Occipital lobe (tissue), 2 donors: ENCODE results near the gene PAFAH2. TPM values are rescaled to one million over a fixed set of nuclear protein-coding genes. Genes with fewer than 3 reads are reported as not detected.
A peak's percentile ranks its signal among the peaks of the same experiment; 100 is the strongest.

ENCODE experiments used
- DNase-seq: peaks from one replicate; lab custom pipeline; 2025; lab: John Stamatoyannopoulos, UW
- total RNA-seq: library from RNA; depleted of rRNA; stranded (reverse); fragments of >200 nt; gene quantifications from one replicate; pipeline ENCODE4 v1.2.3, GENCODE V29; 2014

Gene PAFAH2
- total RNA-seq, 1 donor from 2014 or later = 1.9 TPM

DNA sequence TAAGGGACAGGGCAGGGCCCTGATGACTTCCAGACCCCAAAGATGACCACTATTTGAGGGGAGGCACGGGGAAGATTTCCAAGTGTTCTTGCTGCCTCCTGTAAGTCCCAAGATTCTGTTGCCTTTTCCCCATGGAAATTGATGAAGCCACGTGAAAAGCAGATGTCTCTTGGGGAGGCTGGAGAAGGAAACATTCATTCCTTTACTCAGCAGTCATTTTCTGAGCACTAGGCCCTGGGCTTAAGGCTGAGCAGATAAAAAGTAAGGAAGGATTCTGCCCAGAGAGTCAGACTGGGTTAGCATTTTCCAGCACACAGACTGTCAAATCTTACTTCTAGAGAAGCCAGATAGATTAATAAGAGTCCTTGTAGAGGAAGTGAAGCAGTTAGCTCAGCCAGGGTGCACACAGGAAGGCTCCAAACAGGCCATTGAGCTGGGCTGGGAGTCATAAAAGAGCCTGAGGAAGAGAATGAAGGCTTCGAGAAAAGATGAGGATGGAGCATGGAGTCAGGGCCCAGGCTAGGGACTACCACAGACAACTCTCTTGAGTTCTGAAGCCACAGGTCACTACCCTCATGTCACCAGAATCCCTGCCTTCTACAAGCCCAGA, 33.9 kb upstream of the PAFAH2 start:
- DNase-seq = no peak

DNA sequence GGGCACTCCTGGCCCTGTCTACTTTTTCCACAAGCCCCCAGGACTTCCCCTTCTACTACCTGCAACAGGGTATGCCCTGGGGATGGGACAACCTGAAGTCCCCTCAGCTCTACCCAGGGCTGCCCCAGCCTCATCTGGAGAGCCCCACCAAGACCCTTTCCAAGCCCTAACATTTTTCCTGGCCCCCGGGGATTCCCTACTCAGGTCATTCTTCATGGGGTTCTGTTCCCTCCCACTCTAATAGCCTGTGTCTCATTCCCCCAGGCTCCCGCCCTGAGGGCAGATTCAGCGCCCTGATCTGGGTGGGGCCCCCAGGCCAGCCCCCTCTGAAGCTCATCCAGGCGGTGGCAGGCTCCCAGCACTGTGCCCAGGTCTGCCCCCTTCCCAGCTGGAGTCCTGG, 33.3 kb upstream of the PAFAH2 start:
- DNase-seq = no peak

DNA sequence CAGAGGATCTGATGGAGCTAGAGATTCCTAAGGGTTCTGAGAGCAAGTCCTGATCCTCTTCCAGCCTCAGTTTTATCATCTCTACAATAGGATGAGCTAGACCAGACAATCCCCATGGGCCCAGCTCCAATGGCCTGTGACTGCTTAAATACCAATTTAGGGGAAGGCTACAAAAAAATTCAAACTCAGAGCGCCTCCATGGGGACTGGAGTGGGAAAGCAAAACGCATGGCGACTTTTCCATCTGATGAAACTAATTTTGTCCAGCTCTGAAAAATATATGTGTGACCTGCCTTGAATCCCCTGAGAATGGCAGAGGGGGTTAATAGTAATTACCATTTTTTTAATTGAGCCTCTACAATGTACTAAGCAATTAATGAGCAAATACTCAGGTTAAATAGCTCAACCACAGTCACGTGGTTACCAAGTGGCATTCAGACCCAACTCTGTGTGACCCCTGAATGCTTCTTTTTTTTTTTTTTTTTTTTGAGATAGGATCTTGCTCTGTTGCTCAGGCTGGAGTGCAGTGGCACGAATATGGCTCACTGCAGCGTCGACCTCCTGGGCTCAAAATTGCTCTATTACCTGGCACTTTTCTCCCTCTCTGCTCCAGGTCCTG, 32.1 kb upstream of the PAFAH2 start:
- DNase-seq = no peak

DNA sequence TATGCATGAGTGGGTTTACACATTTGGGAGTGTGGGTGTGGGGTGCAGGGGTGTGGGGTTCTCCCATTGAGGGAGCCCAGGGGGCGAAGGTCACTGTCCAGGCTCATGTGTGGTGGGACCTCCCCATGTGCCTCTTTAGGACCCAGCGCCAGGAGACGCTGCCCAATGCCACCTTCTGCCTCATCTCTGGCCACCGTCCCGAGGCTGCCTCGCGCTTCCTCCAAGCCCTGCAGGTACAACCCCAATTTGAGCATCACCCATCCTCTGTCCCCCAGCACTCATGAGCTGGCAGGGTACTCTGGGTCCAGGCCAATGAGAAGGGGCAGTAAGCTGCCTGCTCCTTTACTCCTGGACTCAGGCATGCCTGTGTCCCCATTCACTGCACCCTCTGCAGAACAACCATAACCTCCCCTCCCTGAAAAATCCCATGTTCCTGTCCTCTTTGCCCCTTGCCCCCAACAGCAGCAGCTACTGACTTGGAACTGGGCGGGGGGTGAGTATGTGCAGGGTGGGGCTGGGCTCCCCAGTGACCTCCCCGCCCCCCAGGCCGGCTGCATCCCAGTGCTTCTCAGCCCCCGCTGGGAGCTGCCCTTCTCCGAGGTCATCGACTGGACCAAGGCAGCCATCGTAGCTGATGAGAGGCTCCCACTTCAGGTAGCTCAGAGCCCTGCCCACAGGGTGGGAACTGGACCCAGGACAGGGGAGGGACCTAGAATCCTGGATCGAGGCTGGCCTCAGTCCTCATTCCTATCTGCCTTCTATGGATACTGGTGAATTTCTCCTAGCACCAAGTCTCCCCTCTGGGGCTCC, 31.4 kb upstream of the PAFAH2 start:
- no peak for DNase-seq

DNA sequence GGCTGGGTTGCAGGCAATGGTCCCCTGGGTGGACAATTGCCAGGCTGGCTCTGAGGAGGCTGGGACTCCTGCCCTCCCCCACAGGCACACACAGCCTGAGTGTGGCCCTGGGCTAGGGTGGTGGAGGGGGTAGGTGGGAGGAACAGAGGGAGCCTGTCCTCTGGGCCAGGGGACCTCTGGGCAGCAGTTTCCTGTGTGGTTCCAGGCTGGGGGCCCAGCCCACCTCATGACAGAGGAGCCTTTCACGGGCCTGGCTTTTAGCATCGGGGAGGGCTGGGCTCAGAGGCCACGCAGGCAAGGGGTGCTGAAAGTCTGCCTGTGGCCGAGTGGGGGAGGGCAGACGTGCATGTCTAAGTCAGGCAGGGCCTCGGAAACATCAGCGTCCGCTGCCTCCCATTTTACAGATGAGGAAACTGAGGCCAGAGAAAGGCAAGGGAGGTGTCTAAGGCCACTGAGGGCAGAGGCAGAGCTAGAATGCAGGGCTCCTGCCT, 30.7 kb upstream of the PAFAH2 start:
- DNase-seq = no peak

DNA sequence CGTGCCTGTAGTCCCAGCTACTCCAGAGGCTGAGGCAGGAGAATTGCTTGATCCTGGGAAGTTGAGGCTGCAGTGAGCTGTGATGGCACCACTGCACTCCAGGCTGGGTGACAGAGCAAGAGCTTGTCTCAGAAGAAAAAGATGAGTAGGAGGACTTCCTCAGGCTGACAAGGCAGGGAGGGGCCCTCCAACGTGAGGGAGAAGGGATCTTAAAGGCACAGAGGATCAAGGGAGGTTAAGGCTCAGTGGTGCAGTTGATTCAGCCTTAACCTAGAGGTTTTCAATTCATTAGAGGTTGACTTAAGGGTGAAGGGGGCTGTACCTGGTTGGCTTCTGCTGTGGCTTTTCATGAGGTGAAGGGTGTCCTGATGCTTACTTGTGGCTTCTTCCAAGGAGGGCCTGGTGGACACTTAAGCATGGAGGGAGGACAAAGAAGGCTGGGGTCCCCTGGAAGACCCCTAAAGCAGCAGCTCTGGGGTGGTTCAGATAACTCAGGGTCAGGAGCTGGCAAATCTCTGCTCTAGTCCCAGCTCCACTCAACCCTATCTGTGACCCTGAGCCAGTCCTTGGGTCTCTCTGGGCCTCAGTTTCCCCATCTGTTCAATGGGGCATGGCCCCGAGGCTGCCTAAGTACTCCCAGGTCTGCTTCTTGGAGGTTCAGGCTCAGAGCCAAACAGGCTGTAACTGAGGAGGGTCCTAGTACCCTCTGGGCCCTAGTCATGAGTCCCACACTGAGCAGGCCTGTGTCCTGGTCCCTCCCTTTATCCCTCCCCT, 30.0 kb upstream of the PAFAH2 start:
- no peak for DNase-seq

DNA sequence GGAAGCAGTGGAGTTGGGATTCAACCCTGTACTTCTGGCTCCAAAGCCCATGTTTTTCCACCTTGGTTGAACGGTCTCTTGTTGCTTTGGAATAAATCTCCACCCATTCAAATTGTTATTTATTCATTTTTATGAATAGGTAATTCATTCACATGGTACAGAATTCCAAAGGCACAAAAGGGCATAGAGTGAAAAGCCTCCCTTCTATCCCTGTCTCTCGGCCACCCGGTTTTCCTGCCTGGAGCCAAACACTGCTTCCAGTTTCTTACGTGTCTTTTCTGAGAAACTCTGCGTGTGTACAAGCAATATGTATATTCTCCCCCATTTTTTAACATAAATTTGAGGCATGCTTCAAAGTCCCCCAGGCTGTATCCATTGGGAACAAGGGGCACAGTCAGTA, 27.7 kb upstream of the PAFAH2 start:
- DNase-seq = no peak

DNA sequence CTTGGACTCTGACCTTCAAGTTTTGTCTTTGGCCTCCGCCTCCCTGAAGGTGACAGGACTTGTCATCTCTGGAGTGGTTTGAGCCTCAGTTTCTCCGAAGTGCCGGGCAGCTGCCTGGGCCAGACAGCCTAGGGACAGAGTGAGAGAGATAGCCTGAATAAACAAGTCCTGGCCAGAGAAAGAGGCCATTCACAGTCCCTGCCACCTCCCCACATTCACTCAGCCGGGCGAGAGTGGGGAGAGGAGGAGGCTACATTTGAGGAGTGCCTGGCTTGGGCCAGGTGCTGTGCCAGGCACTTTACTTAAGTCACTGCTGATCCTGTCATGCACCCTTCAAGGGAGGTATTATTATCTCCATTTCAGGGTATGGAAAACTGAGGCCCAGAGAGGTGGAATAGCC, 27.2 kb upstream of the PAFAH2 start:
- DNase-seq = no peak

DNA sequence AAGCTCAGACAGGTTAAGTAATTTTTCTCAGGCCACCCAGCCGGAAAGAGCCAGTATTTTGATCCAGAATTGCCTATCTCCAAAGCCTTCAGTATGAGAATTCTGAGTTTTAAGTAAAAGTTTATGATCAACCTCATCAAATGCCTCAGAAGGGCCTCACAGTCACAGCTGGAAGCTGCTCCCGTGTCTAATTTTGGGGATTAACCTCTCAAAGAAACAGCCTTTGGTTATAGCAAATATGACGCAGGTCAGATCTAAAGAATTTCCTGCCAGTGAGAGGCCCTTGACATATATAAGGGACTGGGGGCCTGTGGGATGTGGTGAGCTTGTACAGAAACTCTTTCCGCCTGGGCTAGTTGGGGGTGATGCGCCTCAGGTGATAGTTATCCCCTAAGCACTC, 26.0 kb upstream of the PAFAH2 start:
- DNase-seq = no peak

DNA sequence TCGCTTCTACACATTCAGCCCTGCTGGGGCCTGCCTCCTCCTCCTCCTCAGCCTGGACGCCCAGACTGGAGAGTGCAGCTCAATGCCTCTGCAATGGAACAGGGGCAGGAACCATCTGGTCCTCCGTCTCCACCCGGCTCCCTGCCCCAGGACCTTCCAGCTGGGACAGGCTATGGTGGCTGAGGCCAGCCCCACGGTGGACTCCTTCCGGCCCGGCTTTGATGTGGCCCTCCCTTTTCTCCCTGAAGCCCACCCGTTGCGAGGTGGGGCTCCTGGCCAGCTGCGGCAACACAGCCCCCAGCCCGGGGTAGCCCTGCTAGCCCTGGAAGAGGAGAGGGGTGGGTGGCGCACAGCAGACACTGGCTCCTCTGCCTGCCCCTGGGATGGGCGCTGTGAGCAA, 25.1 kb upstream of the PAFAH2 start:
- DNase-seq = no peak

DNA sequence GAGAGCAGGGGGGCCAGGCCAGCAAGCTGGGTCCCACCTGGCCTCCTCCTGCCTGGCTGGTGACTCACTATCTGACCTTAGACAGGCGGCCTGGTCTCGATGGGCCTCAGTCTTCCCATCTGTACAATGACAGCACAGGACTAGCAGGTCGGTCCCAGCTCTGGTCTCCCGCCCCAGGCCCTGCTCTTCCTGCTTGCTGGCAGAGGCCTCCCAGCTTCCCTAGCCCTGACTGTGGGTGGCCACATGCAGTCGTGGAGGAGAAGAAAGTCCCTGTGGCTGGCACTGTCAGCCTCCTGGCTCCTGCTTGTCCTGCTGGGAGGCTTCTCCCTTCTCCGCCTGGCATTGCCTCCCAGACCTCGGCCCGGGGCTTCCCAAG, 24.5 kb upstream of the PAFAH2 start:
- no peak for DNase-seq

DNA sequence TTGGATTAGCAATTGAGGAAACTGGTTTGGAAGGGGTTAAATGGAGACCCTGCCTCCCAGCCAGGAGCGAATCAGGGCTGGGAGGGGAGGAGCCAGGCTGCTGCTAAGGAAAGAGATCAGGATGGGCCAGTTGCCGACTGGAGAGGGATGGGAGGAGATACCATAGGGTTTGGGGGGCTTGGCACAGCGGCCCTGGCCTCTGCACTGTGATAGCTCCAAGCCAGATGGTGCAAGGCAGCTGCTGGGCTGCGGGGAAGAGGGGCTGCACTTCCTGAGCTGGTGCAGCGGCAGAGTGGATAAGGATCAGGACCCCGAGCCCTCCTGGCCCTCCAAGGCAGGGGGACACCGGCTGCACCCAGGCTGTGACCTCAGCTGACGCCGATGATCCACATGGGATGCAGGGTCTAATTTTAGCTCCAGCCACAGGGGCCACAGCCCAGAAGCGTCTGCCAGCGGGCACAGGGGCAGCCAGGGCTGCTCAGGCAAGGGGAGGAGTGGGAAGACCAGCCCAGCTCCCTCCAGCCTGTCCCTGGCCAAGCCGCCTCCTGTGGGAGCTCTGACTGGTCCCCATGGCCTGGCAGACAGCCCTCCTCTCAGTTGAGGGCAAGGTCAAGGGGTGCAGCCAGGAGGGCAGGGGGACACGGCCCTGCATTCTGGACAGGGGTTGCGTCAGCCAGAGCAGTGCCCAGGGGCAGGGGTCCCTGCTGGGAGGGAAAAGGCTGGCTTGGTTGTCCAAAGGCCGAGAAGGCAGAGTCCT, 24.0 kb upstream of the PAFAH2 start, which contains the start of gene EXTL1:
TSS of gene EXTL1 (plus strand) at position 129 of the 757 bp plus-strand sequence. CDS start 872 bp downstream, outside the sequence.
- no peak for DNase-seq

DNA sequence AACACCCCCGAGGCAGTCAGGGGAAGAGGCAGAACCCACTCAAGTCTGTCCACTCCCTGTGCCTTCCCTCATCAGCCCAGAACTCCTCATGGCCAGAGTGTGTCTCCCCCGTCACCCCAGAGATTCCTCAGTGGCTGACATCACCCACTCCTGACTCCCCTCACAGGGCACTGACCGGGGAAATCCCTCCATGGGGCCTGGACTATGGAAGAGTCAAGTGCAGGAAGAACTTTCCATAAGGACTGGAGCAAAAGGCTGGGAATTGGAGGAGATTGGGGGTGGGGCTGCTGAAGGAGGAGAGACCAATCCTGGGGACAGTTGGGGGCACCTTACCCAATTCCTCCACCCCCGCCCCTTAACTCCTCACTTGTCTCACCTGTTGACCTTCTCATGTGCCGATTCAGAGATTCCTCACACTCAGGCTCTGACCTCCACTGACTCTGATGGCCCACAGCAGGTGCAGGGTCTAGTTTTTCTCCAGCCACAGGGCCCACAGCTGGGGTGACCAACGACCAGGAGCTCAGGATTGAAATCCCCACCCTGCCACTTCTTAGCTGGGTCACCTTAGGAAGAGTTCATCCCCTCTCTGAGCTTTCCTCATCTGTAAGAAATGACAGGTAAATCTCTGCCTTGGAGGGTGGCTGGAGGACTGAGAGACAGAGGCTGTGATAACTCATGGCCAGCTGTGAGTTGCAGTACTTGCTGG, 23.2 kb upstream of the PAFAH2 start:
- DNase-seq = no peak

DNA sequence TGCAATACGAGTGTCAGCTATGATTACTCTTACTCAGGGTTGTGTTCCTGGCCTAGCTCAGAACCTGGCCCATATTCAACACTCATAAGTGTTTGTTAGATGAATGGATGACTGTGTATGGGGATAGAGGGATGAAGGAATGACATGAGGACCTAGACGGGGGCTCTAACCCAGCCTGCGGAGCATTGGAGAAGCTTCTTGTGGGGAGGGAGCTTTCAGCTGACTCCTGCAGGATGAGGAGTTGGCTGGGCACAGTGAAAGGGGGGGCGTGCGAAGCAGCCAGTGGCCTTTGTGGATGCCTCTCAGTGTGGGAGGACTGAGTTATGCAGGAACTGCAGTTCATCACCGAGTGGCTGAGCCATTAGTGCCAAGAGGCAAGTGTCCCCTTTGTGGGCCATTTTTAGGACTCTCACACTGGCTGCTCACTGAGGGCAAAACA, 22.5 kb upstream of the PAFAH2 start:
- DNase-seq = peak; percentile 51

DNA sequence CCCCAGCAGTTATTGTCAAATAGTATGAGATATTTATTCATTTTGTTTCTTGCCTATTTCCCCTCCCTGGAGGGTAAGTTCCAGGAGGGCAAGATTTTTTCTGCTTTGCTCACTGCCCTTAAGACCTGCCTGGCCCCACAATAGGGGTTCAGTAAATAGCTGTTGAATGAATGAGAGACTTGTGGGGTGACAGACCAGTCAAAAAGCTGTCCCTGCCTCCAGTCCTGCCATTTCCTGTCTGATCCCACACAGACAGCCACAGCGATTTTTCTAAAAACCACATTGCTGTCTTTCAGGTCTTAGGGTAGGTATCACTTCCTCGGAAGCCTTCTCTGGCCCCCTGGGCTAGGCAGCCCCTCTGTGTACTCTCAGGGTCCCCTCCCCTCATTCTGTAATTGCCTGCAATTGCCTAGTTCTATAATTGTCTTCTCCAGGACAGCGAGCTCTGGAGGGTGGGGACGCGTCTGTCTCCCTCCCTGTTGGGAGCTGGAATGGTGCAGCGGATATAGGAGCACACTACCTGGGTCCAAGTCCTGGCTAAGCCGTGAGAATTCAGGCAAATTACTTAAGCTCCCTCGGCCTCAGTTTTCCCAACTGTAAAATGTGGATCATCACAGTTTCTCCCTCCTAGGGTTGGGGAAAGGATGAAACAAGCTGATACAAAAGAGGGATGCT, 21.9 kb upstream of the PAFAH2 start:
- DNase-seq = no peak

DNA sequence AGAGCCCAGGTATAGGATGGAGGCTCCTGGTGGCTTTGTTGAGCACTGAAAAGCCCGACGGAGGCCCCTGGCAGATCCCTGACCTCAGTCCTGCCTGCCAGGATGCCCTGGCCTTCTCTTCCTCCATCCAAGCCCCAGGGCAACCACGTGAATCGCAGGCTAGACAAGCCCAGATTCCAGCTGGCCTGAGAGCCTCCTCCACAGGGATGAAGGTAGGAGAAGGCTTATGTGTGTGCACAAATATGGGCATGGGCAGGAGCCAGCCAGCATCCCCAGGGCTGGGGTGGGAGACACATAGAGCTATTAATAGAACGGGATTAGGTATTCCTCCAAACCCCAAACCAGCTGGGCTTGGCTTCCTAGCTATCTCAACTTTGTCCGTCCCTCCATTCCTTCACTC, 19.7 kb upstream of the PAFAH2 start:
- DNase-seq = no peak

DNA sequence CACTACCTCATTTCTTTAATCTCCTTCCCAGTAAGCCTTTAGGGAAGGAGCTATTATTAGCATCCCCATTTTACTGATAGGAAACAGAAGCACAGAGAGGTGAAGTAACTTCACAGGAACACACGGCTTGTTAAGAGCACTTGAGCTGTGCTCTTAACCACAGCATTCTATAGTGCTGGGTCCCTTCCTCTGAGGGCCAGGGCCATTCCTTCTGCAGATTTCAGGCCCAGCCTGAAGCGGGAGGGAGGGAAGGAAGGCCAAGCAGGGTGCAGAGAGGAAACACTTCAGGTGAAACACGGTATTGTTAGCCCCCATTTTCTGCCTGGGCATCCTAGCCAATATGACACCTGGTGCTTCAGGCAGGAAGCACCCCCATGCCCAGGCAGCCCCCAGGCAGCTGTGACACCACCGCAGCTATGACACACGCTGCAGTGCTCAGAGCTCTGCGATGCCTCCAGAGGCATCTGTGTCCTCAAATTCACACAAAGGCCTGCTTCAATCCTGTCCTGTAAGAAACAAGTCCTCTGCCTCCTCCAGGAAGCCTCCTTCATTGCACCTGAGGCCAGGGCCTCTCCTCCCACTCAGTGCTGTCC, 19.2 kb upstream of the PAFAH2 start:
- DNase-seq = no peak

DNA sequence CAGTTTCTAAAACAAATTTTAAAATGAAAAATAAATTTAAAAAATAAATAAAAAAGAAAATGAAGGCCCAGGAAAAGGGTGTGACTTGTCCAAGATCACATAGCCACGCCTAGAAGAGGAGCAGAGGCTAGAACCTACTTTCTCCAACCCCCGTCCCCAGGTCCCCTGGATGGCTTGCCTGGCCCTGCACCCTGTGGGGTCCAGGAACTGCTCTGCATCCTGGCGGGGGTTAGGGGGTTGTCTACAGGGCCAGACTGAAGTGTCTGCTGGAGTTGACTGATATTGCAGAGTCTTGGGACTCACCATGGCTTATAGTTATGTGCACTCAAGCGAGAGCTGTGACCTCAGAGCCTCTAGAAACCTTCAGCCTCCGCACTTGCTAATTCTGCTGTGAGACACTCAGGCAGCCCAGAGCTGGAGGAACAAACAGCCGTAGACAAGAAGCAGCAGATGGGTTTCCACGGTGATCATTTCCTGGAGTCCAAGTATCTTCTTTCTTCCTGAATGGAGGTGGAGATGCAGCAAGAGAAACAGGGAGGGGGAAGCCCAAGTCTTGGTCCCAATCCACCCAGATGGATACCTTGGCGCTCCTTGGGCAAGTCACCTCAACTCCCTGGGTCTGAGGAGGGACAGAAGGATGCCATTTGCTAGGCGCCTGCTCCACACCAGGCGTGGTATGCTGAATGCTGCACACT, 18.5 kb upstream of the PAFAH2 start:
- no peak for DNase-seq

DNA sequence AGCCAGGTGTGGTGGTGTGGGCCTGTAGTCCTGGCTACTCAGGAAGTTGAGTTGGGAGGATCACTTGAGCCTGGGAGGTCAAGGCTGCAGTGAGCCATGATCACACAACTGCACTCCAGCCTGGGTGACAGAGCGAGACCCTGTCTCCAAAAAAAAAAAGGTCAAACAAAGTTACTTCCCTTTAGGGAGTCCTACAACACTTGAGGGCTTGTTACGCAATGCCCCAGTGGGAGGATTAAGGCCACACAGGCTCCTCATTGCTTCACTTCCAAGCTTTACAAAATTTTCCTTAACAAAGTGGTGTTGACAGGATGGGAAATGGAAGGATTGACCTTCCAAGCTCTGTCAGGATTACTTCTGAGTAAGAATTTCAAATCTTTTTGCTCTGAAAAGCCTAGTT, 17.5 kb upstream of the PAFAH2 start:
- DNase-seq = no peak
